ENCODE results near the gene PRIMA1.

PRIMA1 gene

DNA sequence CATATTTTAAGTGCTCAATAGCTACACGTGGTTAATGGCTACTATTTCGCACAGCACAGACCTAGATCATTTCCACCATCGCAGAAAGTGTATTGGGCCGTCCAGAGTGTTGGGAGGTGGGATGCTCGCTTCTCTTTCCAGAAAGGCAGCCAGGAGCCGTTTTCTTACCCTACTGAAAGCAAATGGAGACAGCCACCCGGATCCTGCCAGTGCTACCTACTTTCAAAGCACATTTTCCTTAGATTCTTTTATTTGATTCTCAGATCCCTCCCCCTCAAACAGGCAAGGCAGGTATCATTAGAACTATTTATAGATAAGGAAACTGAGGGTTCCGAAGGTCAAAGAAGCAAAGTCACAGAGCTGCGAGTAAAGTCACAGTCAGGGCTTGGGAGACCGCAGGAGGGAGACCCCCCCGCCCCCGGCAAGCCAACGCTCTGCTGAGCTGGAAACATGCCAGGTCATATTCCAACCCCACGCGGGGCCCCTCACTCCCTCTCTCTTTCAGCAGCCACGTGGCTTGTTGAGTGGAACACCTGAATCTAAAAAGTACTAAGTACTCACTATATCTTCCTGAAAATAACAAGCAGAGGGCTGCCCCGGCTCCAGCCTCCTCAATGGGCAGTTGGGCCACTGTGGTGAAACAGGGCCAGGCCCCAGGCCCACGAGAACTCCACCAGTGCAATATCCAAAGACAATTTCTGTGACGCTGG lies 36.2 kb downstream of the PRIMA1 start:
- DNase-seq = no peak

DNA sequence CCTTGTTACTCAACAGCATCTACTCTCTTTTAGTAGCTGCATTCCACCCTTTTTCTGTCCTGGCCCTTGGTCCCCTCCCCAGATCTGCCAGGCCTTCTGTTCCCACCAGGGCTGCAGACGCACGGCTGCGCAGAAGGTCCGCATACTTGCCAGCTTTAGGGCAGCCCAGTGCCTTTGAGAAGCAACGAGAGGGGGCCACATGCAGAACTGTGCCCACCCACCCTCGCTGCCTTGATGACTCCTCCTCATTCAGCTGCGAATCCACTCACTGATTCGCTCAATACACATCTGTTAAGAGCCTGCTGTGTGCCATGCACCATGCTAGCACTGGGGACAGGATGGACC lies 39.2 kb downstream of the PRIMA1 start:
- DNase-seq = no peak

DNA sequence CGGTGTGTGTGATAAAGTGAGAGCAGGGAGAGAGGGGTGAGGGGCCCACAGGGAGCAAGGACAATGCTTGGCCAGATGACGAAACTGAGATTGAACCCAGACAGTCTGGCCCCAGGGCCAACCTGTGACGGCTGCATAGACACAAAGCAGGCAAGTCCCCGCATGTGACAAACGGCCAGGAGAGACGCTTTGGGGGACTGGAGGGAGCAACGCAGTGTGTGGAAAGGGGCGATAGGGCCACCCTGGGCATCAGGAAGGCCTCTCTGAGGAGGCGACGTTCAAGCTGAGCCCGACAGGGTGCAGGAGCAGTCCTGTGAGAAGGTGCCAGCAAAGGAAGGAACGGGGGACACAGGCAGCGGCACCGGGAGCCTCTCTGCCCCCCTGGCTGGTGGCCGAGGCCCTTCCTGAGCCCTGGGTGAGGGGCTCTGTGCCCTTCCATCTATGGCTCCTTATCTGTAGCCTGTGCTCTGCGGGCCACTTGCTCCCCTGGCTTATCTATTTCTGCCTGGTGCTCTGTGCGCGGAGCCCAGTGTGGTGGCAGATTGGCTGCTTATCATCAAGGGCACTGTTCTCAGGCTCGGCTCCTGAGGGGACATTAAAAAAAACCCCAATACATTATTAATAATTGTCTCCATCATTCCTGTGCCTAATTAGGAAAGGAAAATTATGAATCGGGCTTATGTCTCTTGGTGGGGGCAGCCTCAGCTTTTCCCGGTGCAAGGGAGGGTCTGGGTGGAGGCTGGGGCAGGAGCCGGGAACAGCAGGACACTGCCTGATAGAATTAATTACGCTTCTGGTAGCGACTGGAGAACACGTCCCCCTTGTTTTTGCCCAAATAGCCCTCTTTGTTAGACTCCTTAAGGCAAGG lies 39.8 kb downstream of the PRIMA1 start:
- no peak for DNase-seq

DNA sequence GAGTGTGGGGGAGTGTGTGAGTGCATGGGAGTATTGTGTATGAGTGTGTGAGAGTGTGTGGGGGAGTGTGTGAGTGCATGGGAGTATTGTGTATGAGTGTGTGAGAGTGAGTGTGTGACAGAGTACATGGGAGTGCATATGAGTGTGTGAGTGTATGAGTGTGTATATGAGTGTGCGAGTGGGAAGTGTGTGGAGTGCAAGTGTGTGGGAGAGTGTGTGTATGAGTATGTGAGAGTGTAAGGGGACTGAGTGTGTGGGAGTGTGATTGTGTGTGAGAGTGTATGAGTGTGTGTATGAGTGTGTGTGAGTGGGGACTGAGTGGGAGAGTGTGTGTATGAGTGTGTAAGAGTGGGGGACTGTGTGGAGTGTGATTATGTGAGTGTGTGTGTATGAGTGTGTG lies 40.7 kb downstream of the PRIMA1 start:
- DNase-seq = no peak

DNA sequence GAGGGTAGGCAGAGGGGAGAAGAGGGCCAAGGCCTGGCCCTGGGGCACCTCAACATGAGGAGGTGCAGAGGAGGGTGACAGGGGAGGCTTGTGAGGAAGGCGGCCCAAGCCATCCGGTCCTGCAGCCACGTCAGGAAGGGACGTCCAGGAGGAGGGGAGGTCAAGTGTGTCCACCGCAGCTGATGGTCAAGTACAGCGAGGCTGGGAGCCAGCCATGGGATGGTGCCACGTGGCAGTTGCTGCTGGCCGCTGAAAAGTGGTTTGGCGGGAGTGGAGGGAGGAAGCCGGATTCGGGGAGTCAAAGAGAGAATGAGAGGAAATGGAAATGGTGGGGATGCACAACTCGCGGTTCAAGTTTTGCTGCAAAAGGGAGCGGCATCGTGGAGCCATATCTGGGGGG lies 41.2 kb downstream of the PRIMA1 start:
- no peak for DNase-seq

DNA sequence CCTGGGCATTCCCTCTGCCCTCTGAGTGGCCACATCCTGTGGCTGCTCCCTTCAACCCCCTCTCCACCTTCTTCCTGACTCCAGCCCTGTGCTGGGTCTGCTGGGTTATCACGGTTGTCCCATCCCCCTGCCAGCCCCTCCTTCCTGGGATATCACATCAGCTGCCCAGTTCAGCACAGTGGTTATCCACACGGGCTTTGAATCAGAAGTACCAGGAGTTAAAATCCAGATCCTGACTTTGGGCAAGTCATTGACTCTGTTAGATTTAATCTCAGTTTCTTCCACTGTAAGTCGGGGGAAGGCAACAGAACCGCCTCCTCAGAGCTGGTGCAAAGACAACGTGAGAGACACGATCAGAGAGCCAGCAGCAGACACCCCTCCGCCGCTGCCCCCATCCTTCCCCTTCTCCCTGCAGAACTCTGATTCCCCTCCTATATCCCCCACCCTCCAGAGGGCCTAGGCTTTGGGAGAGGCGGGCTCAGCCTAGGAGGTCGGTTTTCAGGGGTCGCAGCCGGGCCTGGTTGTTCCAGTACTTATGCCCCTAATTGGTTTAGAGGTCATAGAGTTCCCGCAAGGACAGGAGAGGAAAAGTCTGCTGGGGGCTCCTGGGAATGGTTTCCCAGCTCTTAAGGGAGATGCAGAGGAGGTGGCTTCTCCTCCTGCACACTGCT lies 42.5 kb downstream of the PRIMA1 start:
- no peak for DNase-seq

DNA sequence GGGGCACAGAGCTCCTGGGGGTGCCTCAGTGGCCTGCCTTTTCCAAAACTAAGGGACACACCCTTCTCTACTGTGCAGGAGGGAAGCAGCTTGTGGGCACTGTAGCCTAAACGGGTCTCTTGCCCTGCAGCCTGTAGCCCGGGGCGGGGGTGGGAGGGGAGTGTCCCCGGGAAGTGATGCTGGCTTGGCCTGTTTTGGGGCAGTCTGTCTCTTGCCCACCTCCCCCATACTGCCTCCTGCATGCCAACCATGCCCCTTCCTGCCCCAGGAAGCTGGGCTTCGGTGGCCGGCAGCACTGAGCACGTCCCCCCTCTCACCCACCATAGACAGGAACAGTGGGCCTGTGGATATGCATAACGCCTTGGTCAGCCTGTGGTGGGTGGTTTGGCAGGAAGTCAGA lies 43.4 kb downstream of the PRIMA1 start:
- no peak for DNase-seq

DNA sequence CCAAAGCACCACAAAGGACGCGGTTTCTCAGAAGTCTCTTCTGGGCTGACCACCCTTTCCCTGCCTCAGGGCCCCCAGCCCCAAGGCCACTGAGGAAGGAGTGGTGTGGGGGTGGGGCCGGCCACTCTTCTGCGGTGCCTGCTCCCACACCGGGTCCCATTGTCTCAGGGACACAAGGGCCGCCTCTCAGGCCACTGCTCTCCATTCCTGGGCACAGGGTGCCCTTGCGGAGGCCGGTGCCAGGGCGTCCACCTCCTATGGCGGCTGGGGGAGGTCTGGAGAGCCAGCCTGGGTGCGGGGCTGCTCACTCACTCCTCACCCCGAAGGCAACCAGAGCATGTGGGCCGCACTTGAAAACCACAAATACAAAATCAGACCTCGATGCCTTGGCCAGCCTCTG lies 44.1 kb downstream of the PRIMA1 start:
- DNase-seq = no peak

DNA sequence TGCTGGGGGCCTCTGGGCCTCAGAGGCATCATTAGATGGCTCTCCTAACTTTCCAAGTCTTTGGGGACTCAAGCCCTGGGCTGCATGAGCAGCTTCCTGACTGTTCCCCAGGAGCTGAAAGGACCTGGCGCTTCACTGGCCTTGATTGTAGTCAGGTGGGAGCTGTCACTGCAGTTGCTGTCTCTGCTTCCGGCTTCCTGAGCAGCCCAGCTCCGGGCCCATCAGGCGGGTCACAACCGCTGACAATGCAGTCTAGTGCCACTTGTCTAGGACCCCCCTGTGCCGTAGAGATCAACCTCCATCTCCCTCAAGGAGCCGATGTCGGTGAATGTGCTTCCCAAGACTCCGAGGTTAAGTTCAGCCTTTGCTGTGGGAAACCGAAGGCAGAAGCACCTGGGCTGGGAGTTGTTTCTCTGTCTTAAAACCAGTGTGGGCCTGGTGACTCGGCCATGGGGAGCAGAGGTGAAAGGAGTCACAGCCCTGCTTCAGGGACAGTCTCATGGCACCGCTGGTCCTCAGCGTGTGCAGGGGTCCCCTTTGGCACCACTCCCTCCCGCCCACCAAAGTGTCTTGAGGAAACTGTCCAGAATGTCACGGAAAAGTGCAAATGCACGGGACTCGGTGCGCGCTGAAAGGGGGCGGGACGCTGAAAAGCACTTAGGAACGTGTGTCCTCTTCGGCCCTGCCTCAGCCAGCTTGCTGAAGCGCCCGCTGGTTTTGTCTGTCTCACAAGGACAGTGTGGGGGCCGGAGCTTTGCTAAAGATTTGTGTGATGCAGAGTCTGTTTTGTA lies 44.8 kb downstream of the PRIMA1 start:
- DNase-seq = no peak

DNA sequence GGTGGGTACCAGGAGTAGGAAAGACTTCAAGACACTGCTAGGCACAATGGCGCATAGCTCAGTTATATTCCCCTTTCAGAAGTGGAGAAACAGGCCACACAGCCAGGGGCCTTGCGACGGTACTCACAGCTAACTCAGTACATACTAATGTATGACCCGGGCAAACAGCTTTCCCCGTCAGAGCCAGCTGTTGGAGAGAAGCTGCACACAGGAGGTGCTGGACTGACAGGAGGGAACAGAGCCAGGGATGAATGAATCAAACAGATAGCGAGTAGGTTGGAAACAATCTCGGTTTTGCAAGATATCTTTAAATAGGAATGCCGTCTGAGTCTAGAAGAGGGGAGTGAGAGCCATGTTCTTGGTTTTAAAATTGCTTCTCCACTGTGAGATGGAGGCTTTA lies 45.5 kb downstream of the PRIMA1 start:
- no peak for DNase-seq

DNA sequence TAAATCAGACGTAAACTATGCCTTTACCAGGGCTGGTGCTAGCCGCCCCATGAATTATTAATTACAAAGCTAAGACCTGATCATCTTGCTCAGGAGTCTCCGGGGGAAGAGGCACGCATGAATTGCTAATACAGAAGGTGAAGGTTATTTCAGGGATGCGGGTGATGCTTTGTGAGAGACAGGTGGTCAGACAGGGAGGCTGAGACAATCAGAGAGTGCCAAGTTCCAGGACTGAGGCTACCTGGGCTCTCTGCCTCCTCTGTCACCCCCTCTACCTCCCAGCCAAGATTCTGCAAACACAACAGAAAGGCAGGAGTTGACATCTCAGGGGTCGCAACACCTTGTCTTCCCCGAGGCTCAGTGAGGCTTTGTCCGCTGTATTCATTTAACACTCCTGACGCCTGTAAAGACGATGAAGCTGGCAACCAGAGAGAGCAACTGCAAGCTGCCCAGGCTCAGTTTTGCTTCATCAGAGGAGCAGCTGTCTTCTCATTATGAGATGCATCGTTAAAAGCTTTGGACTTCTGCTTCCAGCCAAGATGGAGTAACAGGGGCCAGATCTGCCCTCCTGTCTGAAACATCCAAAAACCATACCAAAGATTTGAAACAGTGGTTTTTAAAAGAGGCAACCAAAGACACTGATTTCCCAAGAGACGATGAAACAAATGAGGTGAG lies 46.6 kb downstream of the PRIMA1 start:
- no peak for DNase-seq

DNA sequence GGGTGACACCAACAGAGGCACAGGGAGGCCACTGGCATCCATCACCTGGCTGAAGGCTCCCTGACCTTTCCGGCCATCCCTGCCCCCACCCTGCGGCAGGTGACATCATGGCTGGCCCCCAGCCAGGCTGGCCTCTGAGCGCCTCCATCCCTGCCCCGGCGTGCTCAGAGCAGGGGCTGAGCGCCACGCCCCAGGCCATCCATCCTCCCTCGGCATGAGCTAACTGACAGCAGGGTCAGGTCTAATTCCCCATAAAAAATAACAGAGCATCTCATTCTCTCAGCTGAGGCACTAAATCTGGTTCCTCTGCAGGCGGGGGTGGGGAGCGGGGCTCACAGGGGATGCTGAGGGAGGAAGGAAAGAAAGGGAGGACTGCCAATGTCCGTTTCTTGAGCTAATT lies 50.7 kb downstream of the PRIMA1 start:
- no peak for DNase-seq

DNA sequence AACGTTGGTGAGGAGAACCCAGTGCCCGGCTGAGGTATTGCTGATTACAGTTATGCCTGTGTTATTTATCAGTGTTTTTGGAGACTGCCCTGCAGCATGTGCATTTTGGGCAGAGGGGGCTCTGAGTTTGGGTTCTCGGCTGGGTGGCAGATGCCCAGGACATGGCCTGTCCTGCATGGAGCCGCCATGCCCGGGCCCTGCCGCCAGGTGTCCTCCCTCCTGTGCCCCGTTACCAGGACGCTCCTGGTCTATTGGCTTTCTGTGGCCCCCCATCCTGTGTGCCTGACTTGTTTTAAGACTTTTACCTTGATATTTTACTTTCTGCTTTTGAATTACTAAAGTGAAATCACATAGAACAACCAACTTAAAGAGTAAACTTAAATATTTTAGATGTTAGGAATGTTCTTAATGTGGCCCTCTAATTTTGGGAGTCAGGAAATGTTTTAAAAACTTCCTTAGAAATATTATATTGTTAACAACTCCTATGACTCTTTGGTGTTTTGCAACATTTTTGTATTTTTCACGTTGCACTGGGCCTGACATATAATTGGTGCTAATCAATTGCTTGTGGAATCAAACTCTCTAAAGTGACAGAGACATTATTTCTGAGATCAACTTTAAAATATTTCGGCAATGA lies 51.8 kb downstream of the PRIMA1 start:
- DNase-seq = no peak

DNA sequence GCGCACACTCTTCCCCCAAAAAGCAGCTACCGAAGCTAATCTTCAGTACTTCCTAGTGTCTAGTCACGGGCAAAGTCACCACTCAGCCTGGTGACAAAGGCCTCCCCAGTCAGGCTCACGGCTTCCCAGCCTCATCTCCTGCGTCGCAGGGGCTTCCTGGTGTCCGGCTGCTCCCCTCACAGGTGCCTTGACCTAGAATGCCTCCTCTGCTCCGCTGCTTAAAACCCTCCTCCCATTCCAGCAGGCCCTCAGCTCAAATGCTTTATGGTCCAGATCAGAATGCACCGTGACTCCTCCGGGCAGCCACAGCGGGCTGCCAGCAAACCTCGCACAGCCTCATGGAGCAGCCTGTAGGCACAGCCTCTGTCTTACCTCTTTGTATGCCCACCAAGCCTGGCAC lies 53.1 kb downstream of the PRIMA1 start:
- DNase-seq = no peak

DNA sequence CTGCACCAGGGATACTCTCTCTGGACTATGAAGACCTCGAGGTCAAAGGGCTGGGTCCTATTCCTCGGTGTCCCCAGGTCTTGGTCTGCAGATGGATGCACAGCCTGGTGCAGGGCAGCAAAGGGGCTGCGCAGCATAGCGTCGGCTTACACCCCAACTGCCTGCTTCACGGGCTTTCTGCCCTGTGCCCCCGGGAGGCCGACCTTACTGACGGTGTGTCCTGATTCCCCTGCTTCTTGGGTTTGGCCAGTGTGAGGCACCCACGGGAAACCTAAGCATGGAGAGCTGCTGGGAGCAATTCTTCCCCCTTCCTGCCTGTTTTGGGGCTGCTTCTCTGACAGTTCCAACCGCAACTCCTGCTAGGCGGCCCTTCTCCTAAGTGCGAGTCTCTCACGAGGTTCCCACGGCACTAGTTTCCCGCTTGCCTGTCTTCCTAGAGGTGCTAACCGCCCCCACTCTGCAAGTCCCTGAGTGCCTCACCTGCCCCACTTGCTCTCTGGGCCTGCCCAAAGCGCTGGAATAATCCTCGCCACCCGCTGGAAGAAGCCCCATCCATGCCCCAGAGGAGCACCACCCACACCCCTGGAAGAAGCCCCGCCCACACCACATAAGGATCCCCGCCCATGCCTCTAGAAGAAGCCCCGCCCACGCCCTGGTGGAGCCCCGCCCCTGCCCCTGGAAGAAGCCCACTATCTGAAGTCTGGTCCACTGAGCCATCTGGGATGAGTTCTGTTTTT lies 54.0 kb downstream of the PRIMA1 start:
- DNase-seq = no peak

DNA sequence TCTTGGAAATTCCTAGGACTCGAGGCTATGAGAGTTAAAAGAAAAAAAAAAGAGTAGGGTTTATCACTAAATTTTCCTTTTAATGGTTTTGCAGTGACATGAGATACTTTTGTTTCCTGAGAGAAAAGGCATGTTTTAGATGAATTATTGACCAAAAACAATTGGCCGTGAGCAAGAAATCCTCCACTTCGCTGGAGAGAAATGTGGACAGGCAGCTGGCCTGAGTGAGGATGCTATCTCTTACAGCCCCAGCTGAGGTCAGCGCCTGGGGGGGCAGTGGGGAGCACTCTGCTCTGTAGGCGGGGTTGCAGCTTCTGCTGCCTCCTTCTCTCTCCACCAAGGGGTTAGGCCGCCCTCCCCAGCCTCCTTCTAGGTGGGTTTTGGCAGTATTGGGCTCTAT lies 54.7 kb downstream of the PRIMA1 start:
- no peak for DNase-seq

DNA sequence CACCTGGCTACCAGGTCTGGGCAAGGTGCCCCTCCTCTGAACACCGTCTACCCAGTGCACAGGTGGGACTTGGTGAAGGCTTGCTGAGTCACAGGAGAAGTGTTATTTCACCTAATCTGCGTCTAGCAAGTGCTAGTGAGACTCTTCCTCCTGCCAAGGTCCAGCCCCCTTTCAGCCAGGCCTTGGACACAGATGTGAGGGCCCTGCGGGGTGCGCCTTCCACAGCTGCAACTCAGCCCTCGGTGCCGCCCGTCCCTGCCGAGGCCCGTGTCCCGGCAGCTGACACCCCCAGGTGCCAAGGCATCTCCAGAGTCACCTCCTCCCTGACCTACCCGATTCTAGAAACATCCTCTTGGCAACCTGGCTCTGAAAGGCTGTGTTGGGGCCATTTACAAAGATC lies 55.1 kb downstream of the PRIMA1 start:
- no peak for DNase-seq

DNA sequence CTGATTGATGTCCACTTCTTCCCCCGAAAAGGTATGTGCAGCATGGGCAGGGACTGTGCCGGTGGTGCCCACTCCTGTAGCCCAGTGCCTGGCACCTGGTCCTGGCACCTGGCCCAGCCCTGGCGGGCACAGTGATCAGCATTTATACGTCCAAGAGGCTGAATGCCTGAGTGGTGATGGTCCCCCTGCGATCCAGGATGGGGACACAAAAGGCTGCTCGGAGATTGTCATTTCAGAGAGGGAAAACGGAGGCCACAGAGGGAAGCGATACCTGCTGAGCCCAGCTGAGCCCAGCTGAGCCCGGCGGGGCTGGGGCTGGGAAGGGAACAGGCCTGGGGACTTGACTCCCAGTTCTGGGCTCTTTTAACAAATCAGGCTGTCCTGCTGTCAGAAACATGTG lies 55.8 kb downstream of the PRIMA1 start:
- no peak for DNase-seq

DNA sequence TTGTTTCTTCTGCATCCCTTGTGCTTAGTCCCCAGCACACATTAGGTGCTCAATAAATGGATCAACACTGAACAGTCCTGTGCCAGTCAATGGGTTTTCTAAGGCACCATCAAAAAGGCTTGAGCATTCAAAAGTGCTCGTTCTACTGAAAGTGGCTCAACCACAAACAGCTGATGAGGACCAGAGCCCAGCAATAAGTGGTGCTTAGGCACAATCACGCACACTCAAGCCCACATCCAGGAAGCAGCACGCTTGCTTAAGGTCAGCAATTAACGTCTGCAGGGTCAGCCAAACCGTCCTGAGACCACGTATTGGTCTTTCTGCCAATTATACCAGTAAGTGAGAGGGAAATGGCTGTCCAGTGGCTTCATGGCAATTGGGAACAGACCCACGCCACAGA lies 56.5 kb downstream of the PRIMA1 start:
- no peak for DNase-seq

DNA sequence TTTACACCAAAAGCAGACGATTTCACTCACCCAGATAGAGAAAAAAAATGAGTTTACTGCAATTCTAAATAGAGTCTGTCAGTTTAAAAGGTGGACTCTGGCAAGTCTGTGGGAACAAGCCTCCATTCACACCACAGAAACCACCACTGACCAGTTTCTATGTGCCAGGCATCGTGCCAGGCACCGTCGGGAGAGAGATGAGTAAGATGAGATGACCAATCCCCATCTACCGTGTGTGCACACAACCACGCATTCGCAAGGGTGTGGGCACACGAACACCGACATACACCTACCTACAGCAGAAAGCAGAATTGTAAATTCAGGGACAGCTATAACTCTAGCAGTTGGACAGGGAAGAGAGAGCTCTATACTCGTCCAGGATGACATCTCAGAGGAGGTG lies 58.3 kb downstream of the PRIMA1 start:
- no peak for DNase-seq

DNA sequence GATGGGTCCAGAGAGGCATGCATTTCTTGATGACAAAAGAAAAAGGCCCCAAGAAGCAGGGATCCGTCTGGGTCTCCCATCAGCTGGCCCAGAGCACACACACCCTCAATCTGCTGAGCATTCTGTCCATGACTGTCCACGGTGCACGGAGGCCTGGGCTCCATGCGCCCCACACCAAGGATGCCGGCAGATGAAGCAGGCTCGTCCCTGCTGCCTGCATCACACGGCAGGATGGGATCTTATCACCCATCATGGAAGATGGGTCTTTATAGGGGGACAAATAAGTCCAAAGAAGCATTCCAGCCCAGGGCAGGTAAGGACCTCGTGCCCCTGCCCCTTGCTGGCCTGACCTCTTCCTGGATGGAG lies 59.7 kb downstream of the PRIMA1 start:
- no peak for DNase-seq
